Measurements from ENCODE around the gene SIPA1L3.

SIPA1L3 gene

DNA sequence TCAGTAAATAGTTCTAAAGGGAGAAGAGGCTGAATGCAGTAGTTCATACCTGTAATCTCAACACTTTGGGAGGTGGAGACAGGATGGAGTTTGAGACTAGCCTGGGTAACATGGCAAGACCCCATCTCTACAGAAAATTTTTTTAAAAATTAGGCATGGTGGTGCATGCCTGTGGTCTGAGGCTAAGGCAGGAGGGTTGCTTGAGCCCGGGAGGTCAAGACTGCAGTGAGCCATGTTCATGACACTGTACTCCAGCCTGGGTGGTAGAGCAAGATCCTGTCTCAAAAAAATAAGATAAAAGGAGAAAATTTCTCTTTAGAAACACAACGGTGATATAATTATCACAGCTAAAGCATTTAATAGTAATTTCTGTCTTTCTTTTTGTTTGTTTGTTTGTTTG lies 57.1 kb downstream of the SIPA1L3 start:
- no peak overlapping the region for H3K9ac ChIP-seq (ENCODE audit: low read length)
- no peaks in the 10 kb centered on the region for H4K20me1 ChIP-seq (ENCODE audit: insufficient read depth, low read length)
- no peak overlapping the region for H3K4me3 ChIP-seq (ENCODE audit: low read length)
- no peaks in the 10 kb centered on the region for H3K9me2 ChIP-seq (replicated peaks; ENCODE audit: insufficient read depth, low read length)
- no peaks in the 10 kb centered on the region for H3K27me3 ChIP-seq (replicated peaks; ENCODE audit: insufficient read depth, low read length)
- TF ChIP-seq, protein P1, sequence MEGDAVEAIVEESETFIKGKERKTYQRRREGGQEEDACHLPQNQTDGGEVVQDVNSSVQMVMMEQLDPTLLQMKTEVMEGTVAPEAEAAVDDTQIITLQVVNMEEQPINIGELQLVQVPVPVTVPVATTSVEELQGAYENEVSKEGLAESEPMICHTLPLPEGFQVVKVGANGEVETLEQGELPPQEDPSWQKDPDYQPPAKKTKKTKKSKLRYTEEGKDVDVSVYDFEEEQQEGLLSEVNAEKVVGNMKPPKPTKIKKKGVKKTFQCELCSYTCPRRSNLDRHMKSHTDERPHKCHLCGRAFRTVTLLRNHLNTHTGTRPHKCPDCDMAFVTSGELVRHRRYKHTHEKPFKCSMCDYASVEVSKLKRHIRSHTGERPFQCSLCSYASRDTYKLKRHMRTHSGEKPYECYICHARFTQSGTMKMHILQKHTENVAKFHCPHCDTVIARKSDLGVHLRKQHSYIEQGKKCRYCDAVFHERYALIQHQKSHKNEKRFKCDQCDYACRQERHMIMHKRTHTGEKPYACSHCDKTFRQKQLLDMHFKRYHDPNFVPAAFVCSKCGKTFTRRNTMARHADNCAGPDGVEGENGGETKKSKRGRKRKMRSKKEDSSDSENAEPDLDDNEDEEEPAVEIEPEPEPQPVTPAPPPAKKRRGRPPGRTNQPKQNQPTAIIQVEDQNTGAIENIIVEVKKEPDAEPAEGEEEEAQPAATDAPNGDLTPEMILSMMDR (IDR thresholded peaks at IDR 0.05; ENCODE audit: low read length): no peak
- no peak for TF ChIP-seq EZH2phosphoT487 (IDR thresholded peaks at IDR 0.05; ENCODE audit: low read length)
- no peak for TF ChIP-seq EZH2 (optimal IDR thresholded peaks at IDR 0.05; ENCODE audit: low read depth, low read length)
- no peak overlapping the region for H2AFZ ChIP-seq (ENCODE audit: low read length)
- H3K36me3 ChIP-seq (replicated peaks; ENCODE audit: insufficient read depth, low read length): no peaks in the 10 kb centered on the region
- no peaks in the 10 kb centered on the region; the same call in 1 of the 2 replicates for H3F3A ChIP-seq (ENCODE audit: insufficient read depth, low read length)
- H3K4me1 ChIP-seq (ENCODE audit: low read length): peaks cover 8% of the 10 kb centered on the region
- H3K79me2 ChIP-seq (ENCODE audit: low read length): peaks cover 7% of the 10 kb centered on the region
- DNase-seq: no peak
- H3K4me2 ChIP-seq (ENCODE audit: low read depth, low read length): no peak overlapping the region
- H3K27ac ChIP-seq (ENCODE audit: low read length): no peak overlapping the region
- H3K9me3 ChIP-seq (replicated peaks; ENCODE audit: insufficient read depth, low read length): no peaks in the 10 kb centered on the region

DNA sequence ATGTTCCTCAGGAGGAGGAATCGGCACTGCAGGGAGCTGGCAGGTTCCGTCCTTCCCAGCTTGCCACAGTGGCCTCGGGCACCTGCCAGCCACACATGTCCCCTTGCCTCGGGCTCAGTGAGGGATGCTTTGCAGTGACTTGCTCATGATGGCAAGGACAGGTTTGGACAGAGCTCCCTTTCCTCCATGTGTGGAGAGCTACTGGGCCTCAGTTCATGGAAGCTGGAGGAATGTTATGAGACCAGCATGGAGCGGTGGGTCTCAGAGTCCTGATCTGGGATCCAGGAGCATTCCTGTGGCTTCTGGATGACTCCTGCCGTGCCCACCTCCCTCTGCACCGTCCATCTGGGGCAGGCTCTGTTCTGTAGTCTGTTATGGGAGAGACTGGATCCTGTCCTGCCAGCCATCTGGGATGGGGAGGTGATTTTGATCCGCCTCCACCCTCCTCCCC lies 59.2 kb downstream of the SIPA1L3 start:
- H3K9me2 ChIP-seq (replicated peaks; ENCODE audit: insufficient read depth, low read length): no peaks in the 10 kb centered on the region
- no peak overlapping the region for H3K4me2 ChIP-seq (ENCODE audit: low read depth, low read length)
- no peaks in the 10 kb centered on the region for H3K9me3 ChIP-seq (replicated peaks; ENCODE audit: insufficient read depth, low read length)
- no peak overlapping the region for H2AFZ ChIP-seq (ENCODE audit: low read length)
- H3K4me3 ChIP-seq (ENCODE audit: low read length): no peak overlapping the region
- H3K36me3 ChIP-seq (replicated peaks; ENCODE audit: insufficient read depth, low read length): no peaks in the 10 kb centered on the region
- no peak for DNase-seq
- TF ChIP-seq, protein P1 (IDR thresholded peaks at IDR 0.05; ENCODE audit: low read length): no peak
- no peak for TF ChIP-seq EZH2phosphoT487 (IDR thresholded peaks at IDR 0.05; ENCODE audit: low read length)
- H3K27me3 ChIP-seq (replicated peaks; ENCODE audit: insufficient read depth, low read length): no peaks in the 10 kb centered on the region
- no peaks in the 10 kb centered on the region for H3K4me1 ChIP-seq (ENCODE audit: low read length)
- H3K27ac ChIP-seq (ENCODE audit: low read length): no peak overlapping the region
- 0 out of 2 replicates have a peak, but pooled peaks cover 3% of the 10 kb centered on the region for H3K79me2 ChIP-seq (ENCODE audit: low read length)
- H3K9ac ChIP-seq (ENCODE audit: low read length): no peak overlapping the region
- H3F3A ChIP-seq (ENCODE audit: insufficient read depth, low read length): no peaks in the 10 kb centered on the region
- H4K20me1 ChIP-seq (ENCODE audit: insufficient read depth, low read length): no peaks in the 10 kb centered on the region

DNA sequence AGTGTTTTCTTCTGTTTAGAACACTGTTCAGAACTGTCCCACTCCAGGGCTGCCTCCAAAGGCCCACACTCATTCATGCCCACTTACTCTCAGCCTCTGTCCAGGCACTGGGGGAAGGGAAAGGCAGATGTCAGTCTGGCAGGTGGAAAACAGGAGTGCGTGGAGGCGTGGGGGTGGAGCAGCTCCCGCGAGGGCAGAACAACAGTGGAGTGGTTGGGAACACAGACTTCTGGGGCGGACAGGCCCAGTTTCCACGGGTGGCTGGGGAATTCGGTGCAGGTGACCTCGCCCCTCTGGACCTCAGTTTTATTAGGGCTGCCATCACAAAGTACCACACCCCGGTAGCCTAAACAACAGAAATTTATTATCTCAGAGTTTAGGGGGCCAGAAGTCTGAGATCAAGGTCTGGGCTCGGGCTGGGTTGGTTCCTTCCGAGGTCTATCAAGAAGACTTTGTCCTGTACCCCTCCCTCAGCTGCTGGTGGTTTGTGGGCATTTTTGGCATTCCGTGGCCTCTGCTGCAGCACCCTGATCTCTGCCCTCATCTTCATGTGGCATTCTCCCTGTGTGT lies 59.7 kb downstream of the SIPA1L3 start:
- TF ChIP-seq, protein P1 (IDR thresholded peaks at IDR 0.05; ENCODE audit: low read length): no peak
- TF ChIP-seq EZH2phosphoT487 (IDR thresholded peaks at IDR 0.05; ENCODE audit: low read length): no peak
- no peak for TF ChIP-seq EZH2 (optimal IDR thresholded peaks at IDR 0.05; ENCODE audit: low read depth, low read length)
- Histone ChIP-seq H4K20me1 (ENCODE audit: insufficient read depth, low read length) (no peaks in the 10 kb centered on the region), H3F3A (ENCODE audit: insufficient read depth, low read length) (no peaks in the 10 kb centered on the region), H3K9ac (ENCODE audit: low read length) (no peak overlapping the region), H3K79me2 (ENCODE audit: low read length) (0 out of 2 replicates have a peak, but pooled peaks cover 3% of the 10 kb centered on the region), H3K36me3 (replicated peaks; ENCODE audit: insufficient read depth, low read length) (no peaks in the 10 kb centered on the region), H3K4me3 (ENCODE audit: low read length) (no peak overlapping the region), H3K27ac (ENCODE audit: low read length) (no peak overlapping the region), H3K4me2 (ENCODE audit: low read depth, low read length) (no peak overlapping the region), H3K27me3 (replicated peaks; ENCODE audit: insufficient read depth, low read length) (no peaks in the 10 kb centered on the region), H3K9me2 (replicated peaks; ENCODE audit: insufficient read depth, low read length) (no peaks in the 10 kb centered on the region), H2AFZ (ENCODE audit: low read length) (no peak overlapping the region), H3K4me1 (ENCODE audit: low read length) (no peaks in the 10 kb centered on the region), H3K9me3 (replicated peaks; ENCODE audit: insufficient read depth, low read length) (no peaks in the 10 kb centered on the region)
- no peak for DNase-seq
